Endothelial cell of umbilical vein (primary cell): Measurements from ENCODE around the gene CAPN7.

Experiments
- EZH2 ChIP-seq: IDR thresholded peaks from 2 replicates; pipeline ENCODE4 v1.6.1; 2012; ENCODE audit warnings: borderline replicate concordance, low read depth, mild to moderate bottlenecking, moderate library complexity, low read length, inconsistent platforms; ENCODE audit not compliant: severe bottlenecking
- FOS ChIP-seq: IDR thresholded peaks from 2 replicates; pipeline ENCODE4 v1.6.1; 2011; ENCODE audit warnings: mild to moderate bottlenecking, low read length, moderate library complexity, borderline replicate concordance; ENCODE audit not compliant: insufficient read depth
- POLR2A ChIP-seq: IDR thresholded peaks from 2 replicates; pipeline ENCODE4 v1.6.1; 2012; ENCODE audit warnings: low read depth, mild to moderate bottlenecking, control low read depth, low read length
- POLR2AphosphoS5 ChIP-seq: IDR thresholded peaks from 2 replicates; pipeline ENCODE4 v1.6.1; 2012; ENCODE audit warnings: low read depth, mild to moderate bottlenecking, control low read depth, low read length, moderate library complexity; ENCODE audit not compliant: insufficient read depth
- TF ChIP-seq, protein P1 (sequence below), 2 donors: IDR thresholded peaks; 1 replicate in 1 of 2; 2 replicates in 1 of 2; pipeline ENCODE4 v1.5.1; 2011; ENCODE audit warnings: low read length in 2 of 2, mild to moderate bottlenecking in 2 of 2, moderate library complexity in 2 of 2, control low read depth in 1 of 2, inconsistent platforms in 1 of 2, low read depth in 1 of 2; ENCODE audit not compliant: insufficient read depth in 1 of 2; ENCODE audit errors: extremely low read depth in 1 of 2
- TF ChIP-seq, protein P2 (sequence below): IDR thresholded peaks from 2 replicates; pipeline ENCODE4 v1.6.1; 2011; ENCODE audit not compliant: insufficient read depth, insufficient read length

DNA sequence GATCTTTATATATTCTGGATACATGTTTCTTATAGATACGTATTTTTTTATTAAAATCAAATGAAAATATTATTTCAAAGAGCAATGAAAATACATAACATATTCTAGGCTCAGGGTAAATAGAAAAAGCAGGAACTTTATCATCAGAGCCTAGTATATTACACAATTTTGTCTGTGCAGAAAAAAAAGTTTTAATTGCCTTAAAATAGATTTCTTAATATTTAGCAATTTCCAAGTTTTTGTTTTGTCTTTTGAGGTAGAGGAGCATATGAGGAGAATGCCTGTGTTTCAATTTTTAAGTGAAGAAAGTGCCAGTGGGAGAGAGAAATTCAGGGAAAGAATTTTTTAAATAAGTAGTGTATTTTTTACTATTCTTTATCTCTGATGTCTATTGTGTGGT lies 10.5 kb downstream of the CAPN7 start:
- TF ChIP-seq, protein P1, sequence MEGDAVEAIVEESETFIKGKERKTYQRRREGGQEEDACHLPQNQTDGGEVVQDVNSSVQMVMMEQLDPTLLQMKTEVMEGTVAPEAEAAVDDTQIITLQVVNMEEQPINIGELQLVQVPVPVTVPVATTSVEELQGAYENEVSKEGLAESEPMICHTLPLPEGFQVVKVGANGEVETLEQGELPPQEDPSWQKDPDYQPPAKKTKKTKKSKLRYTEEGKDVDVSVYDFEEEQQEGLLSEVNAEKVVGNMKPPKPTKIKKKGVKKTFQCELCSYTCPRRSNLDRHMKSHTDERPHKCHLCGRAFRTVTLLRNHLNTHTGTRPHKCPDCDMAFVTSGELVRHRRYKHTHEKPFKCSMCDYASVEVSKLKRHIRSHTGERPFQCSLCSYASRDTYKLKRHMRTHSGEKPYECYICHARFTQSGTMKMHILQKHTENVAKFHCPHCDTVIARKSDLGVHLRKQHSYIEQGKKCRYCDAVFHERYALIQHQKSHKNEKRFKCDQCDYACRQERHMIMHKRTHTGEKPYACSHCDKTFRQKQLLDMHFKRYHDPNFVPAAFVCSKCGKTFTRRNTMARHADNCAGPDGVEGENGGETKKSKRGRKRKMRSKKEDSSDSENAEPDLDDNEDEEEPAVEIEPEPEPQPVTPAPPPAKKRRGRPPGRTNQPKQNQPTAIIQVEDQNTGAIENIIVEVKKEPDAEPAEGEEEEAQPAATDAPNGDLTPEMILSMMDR (IDR thresholded peaks at IDR 0.05; ENCODE audit: extremely low read depth in 1 of 2, insufficient read depth in 1 of 2, low read depth in 1 of 2, low read length in 2 of 2), result no peak
- TF ChIP-seq EZH2 (no peak), POLR2A (no peak), FOS (no peak), POLR2AphosphoS5 (no peak)
- TF ChIP-seq, protein P2, sequence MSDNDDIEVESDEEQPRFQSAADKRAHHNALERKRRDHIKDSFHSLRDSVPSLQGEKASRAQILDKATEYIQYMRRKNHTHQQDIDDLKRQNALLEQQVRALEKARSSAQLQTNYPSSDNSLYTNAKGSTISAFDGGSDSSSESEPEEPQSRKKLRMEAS, result no peak
